Measurements from ENCODE around the gene ACAP3.

ACAP3 gene

GRCh38 chr1:1259540-1259939, 48.2 kb downstream of the ACAP3 start:
- DNase-seq (ENCODE audit: extremely low spot score) = no peak
- ChIA-PET CTCF (no interaction called here), POLR2A (no interaction called here)
- TF ChIP-seq ELF4 (IDR thresholded peaks at IDR 0.05) = no peak
- no peak for TF ChIP-seq FOXM1 (IDR thresholded peaks at IDR 0.05; ENCODE audit: borderline replicate concordance)
- no peak for TF ChIP-seq TARDBP (IDR thresholded peaks at IDR 0.05)
- TF ChIP-seq FOXA1 (IDR thresholded peaks at IDR 0.05) = no peak
- no peak for TF ChIP-seq CTBP1 (IDR thresholded peaks at IDR 0.05; ENCODE audit: borderline replicate concordance)
- TF ChIP-seq L3MBTL2 (conservative IDR thresholded peaks at IDR 0.05) = no peak
- no peak for TF ChIP-seq BHLHE40 (IDR thresholded peaks at IDR 0.05; ENCODE audit: borderline replicate concordance)

- CTCF ChIA-PET = no interaction called here
- no peak for TF ChIP-seq SP1 (IDR thresholded peaks at IDR 0.05)
Observed at GRCh38 chr1:1259119-1259488, 48.6 kb downstream of the ACAP3 start.

GRCh38 chr1:1256956-1257871, 50.5 kb downstream of the ACAP3 start:
- TF ChIP-seq FOXK2 (IDR thresholded peaks at IDR 0.05) = no peak
- TF ChIP-seq ARNT (IDR thresholded peaks at IDR 0.05) = no peak
- TF ChIP-seq CTBP1 (IDR thresholded peaks at IDR 0.05; ENCODE audit: borderline replicate concordance) = no peak
- no peak for TF ChIP-seq PKNOX1 (IDR thresholded peaks at IDR 0.05)
- TF ChIP-seq FOXM1 (IDR thresholded peaks at IDR 0.05; ENCODE audit: borderline replicate concordance) = no peak
- no peak for TF ChIP-seq TARDBP (IDR thresholded peaks at IDR 0.05)
- TF ChIP-seq ZNF384 (IDR thresholded peaks at IDR 0.05) = no peak
- TF ChIP-seq SP1 (IDR thresholded peaks at IDR 0.05) = no peak
- TF ChIP-seq SUZ12 (IDR thresholded peaks at IDR 0.05) = no peak
- TF ChIP-seq LEF1 (IDR thresholded peaks at IDR 0.05; ENCODE audit: borderline replicate concordance) = no peak
- no peak for TF ChIP-seq FOXA1 (IDR thresholded peaks at IDR 0.05)
- TF ChIP-seq NFRKB (IDR thresholded peaks at IDR 0.05) = no peak
- no peak for TF ChIP-seq HDGF (IDR thresholded peaks at IDR 0.05; ENCODE audit: borderline replicate concordance)
- TF ChIP-seq L3MBTL2 (conservative IDR thresholded peaks at IDR 0.05) = no peak
- no peak for TF ChIP-seq ELF4 (IDR thresholded peaks at IDR 0.05)
- no peak for TF ChIP-seq BHLHE40 (IDR thresholded peaks at IDR 0.05; ENCODE audit: borderline replicate concordance)
- ChIA-PET POLR2A (no interaction called here), CTCF (interaction anchor here (1.0 kb wide), 1 partner anchor 273 kb away, joined by 3 read pairs; no protein-coding TSS in a partner anchor)
- DNase-seq (ENCODE audit: extremely low spot score) = no peak

More at GRCh38 chr1:1259119-1259488, 48.6 kb downstream of the ACAP3 start:
- DNase-seq (ENCODE audit: extremely low spot score) = no peak
- POLR2A ChIA-PET = no interaction called here

GRCh38 chr1:1255611-1256010, 52.1 kb downstream of the ACAP3 start:
- TF ChIP-seq ZNF384 (IDR thresholded peaks at IDR 0.05) (no peak), SP1 (IDR thresholded peaks at IDR 0.05) (no peak), SUZ12 (IDR thresholded peaks at IDR 0.05) (no peak)
- POLR2A ChIA-PET = interaction anchor here (1.1 kb wide), 1 partner anchor 23 kb away, joined by 3 read pairs; the partner anchor contains the start of gene B3GALT6
- no peak for DNase-seq (ENCODE audit: extremely low spot score)
- CTCF ChIA-PET = no interaction called here

GRCh38 chr1:1255078-1255477, 52.7 kb downstream of the ACAP3 start:
- CTCF ChIA-PET = no interaction called here
- DNase-seq (ENCODE audit: extremely low spot score) = no peak
- POLR2A ChIA-PET = interaction anchor here (1.1 kb wide), 1 partner anchor 23 kb away, joined by 3 read pairs; the partner anchor contains the start of gene B3GALT6
- TF ChIP-seq SP1 (IDR thresholded peaks at IDR 0.05) (no peak), PKNOX1 (IDR thresholded peaks at IDR 0.05) (no peak), ZNF384 (IDR thresholded peaks at IDR 0.05) (no peak), ARNT (IDR thresholded peaks at IDR 0.05) (no peak), FOXM1 (IDR thresholded peaks at IDR 0.05; ENCODE audit: borderline replicate concordance) (no peak), HDGF (IDR thresholded peaks at IDR 0.05; ENCODE audit: borderline replicate concordance) (no peak), ELF4 (IDR thresholded peaks at IDR 0.05) (no peak), FOXA1 (IDR thresholded peaks at IDR 0.05) (no peak), L3MBTL2 (conservative IDR thresholded peaks at IDR 0.05) (no peak), LEF1 (IDR thresholded peaks at IDR 0.05; ENCODE audit: borderline replicate concordance) (no peak), NFRKB (IDR thresholded peaks at IDR 0.05) (no peak), TARDBP (IDR thresholded peaks at IDR 0.05) (no peak), CTBP1 (IDR thresholded peaks at IDR 0.05; ENCODE audit: borderline replicate concordance) (no peak), SUZ12 (IDR thresholded peaks at IDR 0.05) (no peak), FOXK2 (IDR thresholded peaks at IDR 0.05) (no peak), BHLHE40 (IDR thresholded peaks at IDR 0.05; ENCODE audit: borderline replicate concordance) (no peak)

- DNase-seq (ENCODE audit: extremely low spot score) = no peak
- TF ChIP-seq TARDBP (IDR thresholded peaks at IDR 0.05) = no peak
- TF ChIP-seq FOXM1 (IDR thresholded peaks at IDR 0.05; ENCODE audit: borderline replicate concordance) = no peak
- no peak for TF ChIP-seq SUZ12 (IDR thresholded peaks at IDR 0.05)
- TF ChIP-seq HDGF (IDR thresholded peaks at IDR 0.05; ENCODE audit: borderline replicate concordance) = no peak
- no peak for TF ChIP-seq PKNOX1 (IDR thresholded peaks at IDR 0.05)
- no peak for TF ChIP-seq LEF1 (IDR thresholded peaks at IDR 0.05; ENCODE audit: borderline replicate concordance)
- no peak for TF ChIP-seq FOXK2 (IDR thresholded peaks at IDR 0.05)
- TF ChIP-seq ARNT (IDR thresholded peaks at IDR 0.05) = no peak
- TF ChIP-seq SP1 (IDR thresholded peaks at IDR 0.05) = no peak
- no peak for TF ChIP-seq L3MBTL2 (conservative IDR thresholded peaks at IDR 0.05)
- POLR2A ChIA-PET = interaction anchor here (1.1 kb wide), 1 partner anchor 22 kb away, joined by 3 read pairs; the partner anchor contains the start of gene B3GALT6
- CTCF ChIA-PET = no interaction called here
Observed at GRCh38 chr1:1254667-1254998, 53.1 kb downstream of the ACAP3 start.

Measured in HEK293T (cell line).